ENCODE data around the gene NUDT8.
"Not testable (repeated sequence)": the region's sequence is repeated elsewhere in the genome, so short reads cannot be mapped to it uniquely, and the experiment has no call there.

- not testable (repeated sequence) for TF ChIP-seq CTCF, POLR2A (IDR thresholded peaks at IDR 0.05)
Observed at GRCh38 chr11:67637441-67637840, 7.7 kb upstream of the NUDT8 start.

Data from breast epithelium (tissue), 3 donors.